ENCODE measurements around the gene CEP135.
"Not testable (repeated sequence)": the region's sequence is repeated elsewhere in the genome, so short reads cannot be mapped to it uniquely, and the experiment has no call there.

The CEP135 gene

DNA sequence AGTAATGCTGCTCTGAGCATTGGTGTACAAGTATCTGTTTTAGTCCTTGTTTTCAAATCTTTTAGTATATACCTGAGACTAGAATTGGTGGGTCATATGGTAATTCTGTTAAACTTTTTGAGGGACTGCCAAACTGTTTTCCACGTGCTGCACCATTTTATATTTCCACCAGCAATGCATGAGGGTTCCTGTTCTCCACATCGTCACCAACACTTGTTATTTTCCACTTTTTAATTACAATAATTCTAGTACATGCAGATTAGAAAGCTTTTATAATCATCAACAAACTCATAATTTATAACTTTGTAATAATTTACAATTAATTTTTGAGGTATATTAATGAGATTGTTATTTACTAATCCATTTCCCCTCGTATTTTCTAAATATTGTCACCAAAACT, 79.4 kb downstream of the CEP135 start:
- DNase-seq: no peak

DNA sequence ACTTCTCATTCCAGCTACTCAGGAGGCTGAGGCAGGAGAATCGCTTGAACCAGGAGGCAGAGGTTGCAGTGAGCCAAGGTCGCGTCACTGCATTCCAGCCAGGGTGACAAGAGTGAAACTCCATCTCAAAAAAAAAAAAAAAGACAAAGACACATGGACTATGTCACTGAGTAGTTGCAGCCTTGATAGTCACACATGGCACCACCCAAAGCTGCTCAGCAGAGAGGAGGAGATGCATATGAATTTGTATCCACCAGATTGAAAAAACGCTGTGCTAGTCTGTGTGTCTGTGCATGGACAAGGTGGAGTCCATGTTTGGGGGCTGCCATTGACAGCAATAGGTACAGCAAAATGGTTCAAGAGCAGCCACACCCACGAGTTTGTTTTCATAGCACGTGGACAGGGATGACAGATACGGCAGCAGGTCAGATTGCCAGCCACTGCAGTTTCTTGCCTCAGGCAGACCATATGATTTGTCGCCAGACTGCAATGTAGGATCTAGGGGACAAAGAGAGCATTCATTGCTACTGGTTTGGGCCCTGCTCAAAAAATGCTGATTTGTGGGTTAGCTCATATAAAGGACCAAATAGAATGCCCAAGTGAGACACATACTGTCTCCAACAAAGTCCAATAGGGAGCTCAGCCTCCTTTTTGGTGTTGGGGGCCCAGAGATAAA, 89.9 kb downstream of the CEP135 start:
- DNase-seq: peak; percentile 20

DNA sequence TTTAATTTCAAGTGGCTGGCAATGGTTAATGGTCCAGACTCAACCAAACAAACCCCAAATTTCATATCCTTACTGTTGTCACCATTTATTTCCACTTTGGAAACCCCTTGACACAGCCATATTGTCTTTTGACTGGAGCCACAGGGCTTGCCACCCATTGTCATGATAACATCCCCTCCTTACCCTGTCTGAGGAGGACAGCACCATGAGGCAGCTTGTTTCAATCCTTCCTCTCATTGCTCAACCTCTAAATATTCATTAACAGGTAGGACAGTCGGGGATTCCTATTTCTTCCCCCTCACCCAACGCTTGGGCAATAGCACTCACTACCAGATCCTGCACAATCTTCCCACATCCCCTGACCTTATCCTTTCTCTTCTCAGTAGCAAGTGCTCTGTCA, 92.1 kb downstream of the CEP135 start:
- no peak for DNase-seq

DNA sequence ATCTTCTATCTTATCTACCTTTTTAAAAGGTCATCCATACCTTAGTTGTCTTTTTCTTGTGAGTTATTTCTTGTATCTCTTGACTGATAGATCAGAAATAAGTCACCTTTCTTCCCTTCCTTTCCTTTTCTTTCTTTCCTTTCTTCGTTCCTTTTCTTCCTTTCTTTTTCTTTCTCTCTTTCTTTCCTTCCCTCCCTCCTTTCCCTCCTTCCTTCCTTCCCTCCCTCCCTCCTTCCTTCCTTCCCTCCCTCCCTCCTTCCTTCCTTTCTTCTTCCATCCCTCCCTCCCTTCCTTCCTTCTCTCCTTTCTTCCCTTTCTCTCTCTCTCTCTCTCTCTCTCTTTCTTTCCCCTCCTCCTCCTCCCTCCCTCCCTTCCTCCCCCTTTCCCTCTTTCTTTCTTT, 93.5 kb downstream of the CEP135 start:
- DNase-seq: no peak

DNA sequence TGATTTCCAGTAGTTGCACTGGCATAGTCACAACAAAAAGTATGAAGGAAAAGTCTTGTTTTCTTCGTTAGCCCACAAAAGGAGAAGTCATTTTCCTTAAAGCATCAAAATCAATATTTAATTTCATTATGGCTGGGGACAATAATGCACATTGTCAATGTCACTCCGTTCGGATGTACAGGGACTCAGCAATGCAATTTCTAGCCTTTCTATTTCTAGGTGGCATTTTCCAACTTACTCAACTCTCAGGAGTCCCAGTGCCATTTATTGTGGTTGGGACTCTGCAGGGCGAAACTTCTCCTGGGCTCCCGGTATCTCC, 99.6 kb downstream of the CEP135 start:
- DNase-seq: no peak

DNA sequence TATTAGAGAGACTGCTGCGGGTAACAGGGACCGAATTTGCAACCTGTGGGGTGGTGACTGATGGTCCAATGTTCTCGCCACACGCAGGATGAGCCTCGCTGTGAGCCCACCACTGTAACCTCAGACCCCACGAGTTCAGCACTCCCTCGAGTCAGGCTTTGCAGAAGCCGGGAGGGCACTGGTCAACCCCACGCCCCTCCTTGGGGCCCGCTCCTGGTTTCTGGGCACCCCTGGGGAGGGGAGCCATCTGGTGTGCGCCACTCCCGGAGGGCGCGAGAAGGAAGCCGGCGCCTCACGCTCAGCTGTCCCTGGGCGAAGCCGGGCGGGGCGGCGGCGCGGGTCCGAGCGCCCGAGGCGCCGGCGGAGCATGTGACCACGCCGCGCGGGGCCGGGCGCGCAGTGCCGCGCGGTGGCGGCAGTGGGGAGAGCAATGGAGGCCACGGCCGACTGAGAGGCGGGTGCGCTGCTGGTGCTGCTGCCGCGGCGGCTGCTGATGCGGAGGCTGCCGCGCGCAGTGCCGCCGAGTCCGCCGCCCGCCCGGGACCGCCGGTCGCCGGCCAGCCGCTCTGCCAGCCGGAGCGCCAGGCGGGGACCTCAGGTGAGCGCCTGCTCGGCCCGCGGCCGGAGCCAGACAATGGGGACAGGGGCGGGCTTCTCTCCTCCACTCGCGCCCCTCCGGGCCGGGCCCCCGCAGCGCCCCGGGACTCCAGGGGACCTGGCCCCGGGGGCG, 100.1 kb downstream of the CEP135 start:
- peak; percentile 63 for DNase-seq

DNA sequence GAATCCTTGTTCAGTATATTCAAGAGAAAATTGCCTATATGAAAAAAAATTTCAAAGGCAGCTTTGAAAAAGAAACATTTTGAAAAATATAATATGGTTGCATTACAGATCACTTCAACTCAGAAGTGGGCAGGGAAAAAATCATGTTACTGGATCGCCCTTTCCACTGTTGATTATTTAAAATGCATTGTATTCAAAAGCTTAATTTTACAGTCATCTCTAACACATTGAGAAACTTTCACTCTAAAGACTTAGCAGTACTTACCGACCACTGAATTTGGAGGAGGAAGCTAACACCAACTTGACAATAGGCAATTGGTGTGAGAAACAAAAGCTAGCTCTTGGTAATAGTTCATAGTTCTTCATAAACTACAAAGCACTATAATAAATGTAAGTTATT, 101.9 kb downstream of the CEP135 start:
- DNase-seq: no peak

DNA sequence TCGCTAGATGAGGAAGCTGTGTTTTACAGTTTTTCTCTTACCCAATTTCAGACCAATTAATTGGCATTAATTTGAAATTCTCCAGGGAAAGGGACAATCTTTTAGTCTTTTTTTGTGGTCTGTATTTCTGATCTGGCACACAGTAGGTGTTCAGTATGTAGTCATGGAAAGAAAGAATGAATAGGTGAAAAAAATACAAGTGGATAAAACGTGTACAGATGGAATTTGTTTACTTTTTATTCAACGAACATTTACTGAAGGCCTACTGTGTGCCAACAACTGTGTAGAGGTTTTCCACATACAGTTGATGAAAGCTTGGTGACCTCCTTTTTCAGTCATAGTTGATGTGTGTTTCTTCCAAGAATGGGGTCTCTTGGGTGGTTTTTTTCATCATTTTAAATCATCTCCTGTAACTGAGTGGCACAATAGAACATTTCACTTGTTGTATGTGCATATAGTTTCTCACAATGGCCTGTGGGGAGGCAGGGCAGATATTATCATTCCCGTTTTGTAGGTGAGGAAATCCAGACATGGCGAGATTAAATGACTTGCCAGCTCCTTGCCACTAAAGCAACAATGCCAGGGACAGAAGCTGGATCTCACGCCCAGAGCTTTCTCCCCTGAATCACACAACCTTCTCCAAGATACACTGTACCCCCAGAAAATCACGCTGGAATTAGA, 102.4 kb downstream of the CEP135 start:
- no peak for DNase-seq

DNA sequence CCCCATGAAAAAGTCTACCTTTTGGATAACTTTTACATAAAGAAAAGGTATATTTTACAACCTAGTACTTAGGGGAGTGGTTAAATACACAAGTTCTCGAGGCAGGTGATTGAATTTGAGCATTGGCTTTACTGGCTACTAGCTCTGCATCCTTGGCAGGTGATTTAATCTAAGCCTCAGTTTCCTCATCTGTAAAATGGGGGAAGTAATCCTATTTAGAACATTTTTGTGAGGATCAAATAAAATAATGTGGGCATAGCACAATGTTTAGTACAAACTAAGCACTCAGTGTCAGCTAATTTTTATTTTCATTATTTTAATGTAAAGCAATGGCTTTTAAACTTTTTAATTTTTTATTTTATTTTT, 102.9 kb downstream of the CEP135 start:
- no peak for DNase-seq

DNA sequence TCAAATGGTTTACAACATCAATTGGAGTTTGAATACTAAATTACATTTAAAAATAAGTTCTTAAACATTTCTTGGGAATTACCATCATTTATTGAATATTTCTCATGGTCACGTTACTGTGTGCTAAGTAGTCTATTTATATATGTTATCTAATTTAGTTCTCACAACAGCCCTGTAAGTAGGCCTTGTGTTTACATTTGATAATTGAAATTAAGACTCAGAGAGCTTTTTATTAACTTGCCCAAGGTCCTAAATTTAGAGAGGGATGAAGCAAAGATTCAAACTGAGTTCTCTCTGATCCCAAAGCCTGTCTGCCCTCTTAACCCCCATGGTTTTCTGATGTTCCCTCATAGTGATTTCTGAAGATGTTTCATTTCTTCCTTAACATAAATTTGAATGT, 103.7 kb downstream of the CEP135 start:
- no peak for DNase-seq

DNA sequence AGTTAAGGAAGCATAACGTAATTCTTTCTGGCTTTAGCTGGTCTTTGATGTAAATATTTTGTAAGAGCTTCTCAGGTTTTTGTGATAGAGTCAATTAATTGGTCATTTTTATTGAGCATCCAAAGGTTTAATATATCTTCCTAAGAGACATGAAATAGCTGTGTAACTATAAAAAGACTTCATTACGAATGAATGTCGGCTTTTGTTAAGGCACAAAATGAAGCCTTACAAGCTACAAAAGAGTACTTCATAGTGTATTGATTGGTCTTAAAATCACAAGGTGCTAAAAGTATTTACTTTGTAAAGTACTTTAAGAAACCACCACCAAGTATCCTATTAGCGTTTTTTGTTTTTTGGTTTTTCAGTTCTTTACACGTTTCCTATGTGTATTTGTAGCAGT, 104.2 kb downstream of the CEP135 start:
- DNase-seq: no peak

DNA sequence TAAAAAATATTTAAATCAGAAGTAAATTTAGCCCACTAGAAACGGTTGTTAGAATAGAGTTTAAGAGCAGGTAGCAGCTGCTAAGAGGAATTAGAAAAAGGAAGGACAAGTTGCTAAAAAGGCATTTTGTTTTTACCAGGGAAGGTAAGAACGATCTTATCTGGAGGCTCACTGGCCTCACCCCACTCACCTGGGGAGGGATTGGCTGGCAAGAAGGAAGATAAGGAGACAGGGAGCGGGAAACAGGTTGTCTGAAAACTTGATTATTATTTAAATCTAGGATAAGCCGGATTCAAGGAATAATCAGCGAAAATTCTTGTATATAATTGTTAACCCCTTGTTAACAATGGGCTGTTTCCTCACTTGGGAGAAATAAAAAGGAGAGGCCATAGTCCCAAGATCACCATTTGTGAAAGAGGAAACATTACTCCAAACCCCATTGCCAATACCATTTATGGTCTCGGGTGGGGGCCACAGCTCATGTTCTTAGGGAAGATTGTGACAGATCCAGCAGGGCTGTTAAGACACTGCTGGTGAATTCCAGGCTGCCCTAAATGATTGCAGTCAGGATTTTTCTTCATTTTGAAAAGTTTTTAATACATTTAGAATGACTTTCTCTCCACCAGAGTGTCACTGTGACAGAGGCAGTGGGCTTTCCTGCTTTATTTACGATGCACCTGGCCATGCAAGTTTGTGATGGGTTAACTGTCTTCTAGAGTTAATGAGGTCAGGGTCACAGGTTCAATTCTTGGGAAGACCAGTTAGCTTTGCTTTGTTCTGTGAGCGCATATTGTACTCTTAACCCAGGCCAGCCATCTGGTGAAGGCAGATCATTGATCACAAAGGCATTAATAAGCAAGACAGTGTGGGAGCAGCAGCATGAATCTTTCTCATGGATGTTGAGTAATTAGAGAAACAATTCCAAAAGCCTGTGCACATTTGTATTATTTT, 106.6 kb downstream of the CEP135 start:
- DNase-seq: no peak

DNA sequence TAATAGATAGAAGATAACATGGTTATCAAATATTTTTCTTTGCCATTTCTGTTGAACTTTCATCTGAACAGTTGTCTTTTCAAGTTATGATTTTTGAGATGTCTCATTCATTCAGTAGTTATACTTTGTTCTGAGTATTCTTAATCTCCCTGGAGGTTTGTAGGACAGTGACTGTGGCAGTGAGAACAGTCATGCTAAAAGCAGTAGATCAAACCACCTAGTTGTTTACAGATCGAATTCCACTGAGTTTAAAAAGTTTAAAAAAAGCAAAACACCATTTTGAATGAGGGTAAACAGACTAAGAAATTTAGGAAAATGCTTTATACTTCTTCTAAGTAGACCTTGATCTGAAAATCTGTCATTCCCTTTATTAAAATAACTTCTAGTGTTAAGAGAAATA, 107.2 kb downstream of the CEP135 start:
- no peak for DNase-seq

DNA sequence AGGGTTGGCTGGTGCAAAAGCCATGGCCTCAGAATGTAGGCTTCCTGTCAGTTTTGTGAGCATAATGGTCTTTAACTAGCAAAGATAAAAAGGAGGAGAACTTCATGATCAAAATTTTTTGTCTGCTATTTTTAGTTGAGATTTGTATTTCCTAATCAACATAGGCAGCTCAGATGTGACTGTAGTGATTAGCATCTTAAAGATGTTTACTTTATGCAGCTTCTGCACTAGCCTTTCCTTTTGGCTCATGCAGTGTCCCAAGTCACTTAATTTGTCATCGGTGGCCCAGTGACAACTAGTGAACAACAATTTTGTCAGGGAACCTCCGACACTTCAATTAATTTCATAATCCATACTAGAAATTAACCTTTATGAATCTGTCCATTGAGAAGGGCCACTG, 109.8 kb downstream of the CEP135 start:
- DNase-seq: no peak

DNA sequence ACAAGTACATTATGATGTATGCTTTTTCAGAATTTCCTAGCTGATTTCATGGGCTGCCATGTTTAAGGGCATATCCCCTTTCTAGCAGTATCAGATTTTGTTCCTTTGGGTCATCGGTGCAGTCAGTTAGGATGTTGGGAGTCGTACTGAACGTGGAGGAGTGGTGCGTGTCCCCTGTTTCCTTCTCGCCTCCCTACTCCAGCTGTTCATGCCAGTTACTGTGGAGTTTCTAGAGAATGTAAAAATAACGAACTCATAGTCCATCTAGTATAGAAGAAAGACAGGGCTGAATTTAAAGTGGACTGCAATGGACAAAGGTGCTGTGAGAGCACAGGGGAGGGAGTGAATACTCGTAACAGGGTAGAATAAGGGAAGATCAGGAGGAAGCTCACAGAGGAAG, 111.3 kb downstream of the CEP135 start:
- DNase-seq: no peak

DNA sequence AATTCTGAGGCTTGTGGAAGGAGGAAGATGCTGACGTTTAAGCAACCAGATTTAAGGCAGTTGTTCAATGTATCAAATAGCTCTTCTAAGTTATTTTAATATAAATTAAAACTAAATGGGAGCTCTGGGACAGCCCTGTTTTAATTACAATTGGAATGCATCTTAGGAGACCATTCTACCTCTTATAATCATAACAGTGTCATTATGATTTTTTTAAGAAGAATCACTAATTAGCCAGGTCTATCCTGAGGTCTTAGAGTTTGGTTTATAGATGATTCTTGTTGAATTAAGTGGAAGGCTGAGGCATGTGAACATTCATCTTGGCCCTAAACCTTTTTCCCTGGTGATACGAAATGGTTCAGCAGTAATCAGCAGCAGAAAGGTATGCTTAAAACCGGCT, 113.4 kb downstream of the CEP135 start:
- DNase-seq: no peak

DNA sequence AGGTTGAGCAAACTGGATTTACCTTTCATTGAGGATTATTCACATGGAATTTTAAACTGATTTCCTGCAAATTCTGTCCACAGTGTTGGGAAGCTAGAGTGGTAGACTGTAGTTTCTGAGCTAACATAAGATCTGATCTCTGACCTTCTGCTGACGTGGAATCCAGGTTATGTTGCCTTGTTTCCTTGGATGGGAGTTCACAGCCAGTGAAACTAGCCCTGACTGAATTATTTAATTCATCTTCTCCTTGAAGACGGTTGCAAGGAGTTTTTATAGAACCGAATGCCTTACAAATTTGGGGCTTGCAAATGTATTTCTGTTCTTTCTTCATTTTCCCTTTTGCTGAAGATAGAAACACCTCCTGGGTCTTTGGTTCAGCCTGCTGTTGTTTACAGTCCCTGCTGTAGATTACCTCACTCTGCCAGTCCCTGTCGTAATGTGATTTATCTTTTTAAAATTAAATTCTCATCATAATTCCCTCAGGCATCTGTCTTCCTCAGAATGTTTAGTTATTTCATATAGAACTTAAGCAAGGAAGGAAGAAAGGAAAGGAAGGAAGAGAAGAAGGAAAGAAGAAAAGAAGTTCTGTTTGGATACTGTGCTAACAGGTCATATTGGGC, 113.9 kb downstream of the CEP135 start:
- DNase-seq: no peak

DNA sequence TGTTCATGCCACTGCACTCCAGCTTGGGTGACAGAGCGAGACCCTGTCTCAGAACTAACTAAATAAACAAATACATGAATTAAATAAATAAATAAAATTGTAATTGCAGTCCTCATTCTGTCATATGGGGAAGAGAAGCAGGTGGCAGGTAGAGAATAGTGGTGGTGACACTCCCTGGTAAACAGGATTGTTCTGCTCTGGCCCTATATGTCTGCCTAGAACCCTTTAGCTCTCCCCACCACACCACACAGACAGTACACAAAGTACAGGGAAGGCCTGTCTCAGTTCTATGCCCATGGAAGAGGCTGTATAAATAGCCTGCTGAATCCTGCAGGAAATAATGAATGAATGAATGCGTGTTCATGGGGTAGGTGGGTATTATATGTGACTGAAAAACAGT, 117.7 kb downstream of the CEP135 start:
- no peak for DNase-seq

DNA sequence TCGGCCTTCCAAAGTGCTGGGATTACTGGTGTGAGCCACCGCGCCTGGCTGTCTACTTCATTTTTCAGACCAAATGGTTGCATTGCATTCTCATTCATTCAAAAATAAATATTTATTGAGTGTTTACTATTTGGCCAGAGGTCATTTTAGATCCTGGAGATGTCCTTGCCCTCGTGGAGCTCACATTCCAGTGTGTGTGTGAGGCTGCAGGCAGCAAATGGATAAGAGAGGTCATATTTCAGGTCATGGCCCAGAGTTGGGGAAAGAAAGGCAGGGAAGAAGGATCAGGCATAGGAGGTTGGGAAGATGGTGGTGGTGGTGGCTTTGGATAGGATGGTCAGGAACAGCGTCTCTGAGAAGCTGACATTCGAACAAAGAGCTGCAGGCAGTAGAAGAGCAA, 119.1 kb downstream of the CEP135 start:
- DNase-seq: no peak

DNA sequence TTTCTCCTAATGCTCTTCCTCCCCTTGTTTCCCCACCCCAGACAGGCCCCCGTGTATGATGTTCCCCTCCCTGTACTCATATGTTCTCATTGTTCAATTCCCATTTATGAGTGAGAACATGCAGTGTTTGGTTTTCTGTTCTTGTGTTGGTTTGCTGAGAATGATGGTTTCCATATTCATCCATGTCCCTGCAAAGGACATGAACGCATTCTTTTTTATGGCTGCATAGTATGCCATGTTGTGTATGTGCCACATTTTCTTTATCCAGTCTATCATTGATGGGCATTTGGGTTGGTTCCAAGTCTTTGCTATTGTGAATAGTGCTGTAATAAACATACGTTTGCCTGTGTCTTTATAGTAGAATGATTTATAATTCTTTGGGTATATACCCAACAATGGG, 124.0 kb downstream of the CEP135 start:
- DNase-seq: not testable (repeated sequence)

DNA sequence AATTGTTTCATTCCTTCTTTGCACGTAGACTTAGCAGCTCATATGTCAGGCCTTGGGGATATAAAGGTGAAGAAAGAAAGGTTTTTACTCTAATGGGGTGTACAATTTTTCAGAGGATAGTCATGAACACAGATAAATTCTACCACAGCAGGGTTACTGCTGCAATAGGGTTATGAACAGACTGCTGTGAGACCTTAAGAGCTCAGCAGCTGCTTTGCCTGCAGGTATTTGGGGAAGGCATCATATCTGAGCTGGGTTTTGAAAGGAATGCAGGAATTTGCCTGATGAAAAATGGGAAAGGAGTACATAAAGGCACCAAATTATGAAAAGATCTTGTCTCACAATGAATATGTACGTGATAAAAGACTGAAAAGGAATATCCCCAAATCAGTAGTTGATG, 128.9 kb downstream of the CEP135 start:
- no peak for DNase-seq

DNA sequence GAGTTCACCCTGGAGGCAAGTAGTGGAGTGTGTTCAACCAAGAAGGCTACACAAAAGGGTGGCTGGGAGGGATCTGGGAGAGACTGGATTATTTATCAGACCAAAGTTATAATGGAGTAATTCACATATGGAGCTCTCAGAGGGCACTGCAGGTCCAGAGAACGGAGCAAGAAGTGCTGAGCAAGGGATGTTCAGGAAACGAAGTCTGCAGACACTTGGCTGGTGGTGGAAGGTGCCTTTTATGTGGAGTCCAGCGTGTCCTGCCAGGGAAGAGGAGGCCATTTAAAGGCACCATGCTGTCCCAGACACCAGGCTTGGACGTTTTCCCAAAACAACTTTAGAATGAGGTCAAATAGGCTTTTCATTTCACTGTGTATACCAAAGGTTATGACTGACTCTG, 130.1 kb downstream of the CEP135 start:
- DNase-seq: no peak

DNA sequence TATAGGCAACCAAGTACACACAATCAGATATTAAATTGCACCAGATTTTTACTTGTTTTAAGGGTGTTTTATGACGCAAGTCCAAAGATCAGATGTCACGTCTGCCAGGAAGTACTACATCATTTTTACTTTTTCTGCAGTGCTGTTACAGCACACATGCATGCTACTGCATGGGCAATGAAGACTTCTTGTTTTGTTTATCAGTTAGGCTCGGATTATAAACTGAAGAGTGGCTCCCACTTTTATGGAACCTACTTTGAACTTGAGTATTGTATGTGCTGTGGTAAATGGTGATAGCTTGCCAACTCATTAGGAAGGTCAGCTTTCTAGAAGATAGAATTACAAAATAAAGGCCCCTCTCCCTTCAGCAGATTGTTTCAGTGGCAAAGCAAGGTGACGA, 131.6 kb downstream of the CEP135 start:
- no peak for DNase-seq

Data from T1000 (cell line).